K562 (cell line): ENCODE data around the gene SAE1. TPM values are rescaled to one million over a fixed set of nuclear protein-coding genes. Genes with fewer than 3 reads are reported as not detected.
A peak's percentile ranks its signal among the peaks of the same experiment; 100 is the strongest.

Experiments used
- ATAC-seq: fragments of 200-7000 bp; cut with Tn5 transposase; 3 replicates; pipeline ENCODE4 v1.9.1; 2020; ENCODE audit warnings: moderate library complexity
- BruUV-seq: library from RNA; stranded (reverse); fragments of 400-500 nt; replicated peaks from 2 replicates; lab custom pipeline; 2021; lab: Mats Ljungman, UMichigan
- CTCF ChIA-PET: fragments of 300-600 bp; formaldehyde crosslinking; extraction: SDS; loops from one replicate; lab custom pipeline; 2021; ENCODE audit warnings: low intra/inter-chr PET ratio; lab: Yijun Ruan, JAX
- POLR2A ChIA-PET: fragments of 300-600, 350-650 bp; sonication (Branson Sonifier 250); formaldehyde crosslinking; extraction: SDS; loops from one replicate; lab custom pipeline; 2021; ENCODE audit warnings: antibody characterized with exemption, inconsistent platforms; lab: Yijun Ruan, JAX
- DNase-seq, 4 experiments: peaks; one replicate each; pipeline versions ENCODE4 v3.0.0 to v3.0.0-alpha.2; 2011 to 2018; ENCODE audit warnings: low spot score in 3 of 4, mixed read lengths in 3 of 4; ENCODE audit errors: extremely low read depth in 1 of 4
- FAIRE-seq: peaks from 2 replicates; lab custom pipeline; 2011; peaks lifted over from hg19 to GRCh38; lab: Jason Lieb, UNC
- H2AFZ ChIP-seq: 2 replicates; pipeline ENCODE4 v1.6.0; 2011; ENCODE audit warnings: low read depth, low read length, control low read depth, inconsistent platforms
- H3K27ac ChIP-seq: fragments of 200-600 bp; 3 replicates; pipeline ENCODE4 v1.8.0; 2011; ENCODE audit warnings: low read depth, mild to moderate bottlenecking, control low read depth, inconsistent platforms, low read length, moderate library complexity, mixed read lengths; ENCODE audit errors: extremely low read depth
- H3K27me3 ChIP-seq, 2 experiments: fragments of 300-600 bp in 1 of 2; 2 replicates in 1 of 2; 3 replicates in 1 of 2; pipeline versions ENCODE4 v1.6.0 to v1.8.0; 2011; ENCODE audit warnings: inconsistent platforms in 2 of 2, low read length in 2 of 2, mild to moderate bottlenecking in 1 of 2, mixed read lengths in 1 of 2, moderate library complexity in 1 of 2; ENCODE audit not compliant: control insufficient read depth in 2 of 2, insufficient read depth in 2 of 2
- H3K36me3 ChIP-seq: fragments of 300-600 bp; 3 replicates; pipeline ENCODE4 v1.8.0; 2011; ENCODE audit warnings: mild to moderate bottlenecking, low read length, inconsistent platforms; ENCODE audit not compliant: control insufficient read depth, insufficient read depth
- H3K4me1 ChIP-seq, 2 experiments: fragments of 200-600 bp in 1 of 2; replicated peaks in 1 of 2; 2 replicates in 1 of 2; 3 replicates in 1 of 2; pipeline versions ENCODE4 v1.5.1 to v1.8.0; 2011; ENCODE audit warnings: inconsistent platforms in 2 of 2, low read length in 2 of 2, mild to moderate bottlenecking in 1 of 2, mixed read lengths in 1 of 2, moderate library complexity in 1 of 2; ENCODE audit not compliant: control insufficient read depth in 2 of 2, insufficient read depth in 2 of 2
- H3K4me2 ChIP-seq: 2 replicates; pipeline ENCODE4 v1.6.1; 2011; ENCODE audit warnings: low read length, control low read depth, inconsistent platforms, mixed read lengths; ENCODE audit not compliant: insufficient read depth
- H3K4me3 ChIP-seq: fragments of 200-600 bp; sonication (generic), shearing (Covaris generic); 2 replicates; pipeline ENCODE4 v1.5.1; 2016; ENCODE audit warnings: control low read depth, inconsistent platforms
- H3K79me2 ChIP-seq: fragments of 200-600 bp; 3 replicates; pipeline ENCODE4 v1.8.0; 2011; ENCODE audit warnings: low read length, inconsistent platforms; ENCODE audit not compliant: control insufficient read depth, insufficient read depth
- H3K9ac ChIP-seq, 2 experiments: 2 replicates each; pipeline versions ENCODE4 v1.6.0 to v1.6.1; 2011; ENCODE audit warnings: low read depth in 2 of 2, low read length in 2 of 2, control low read depth in 1 of 2, inconsistent platforms in 1 of 2, mild to moderate bottlenecking in 1 of 2, mixed read lengths in 1 of 2; ENCODE audit not compliant: insufficient read depth in 1 of 2
- H3K9me1 ChIP-seq: one replicate; pipeline ENCODE4 v1.6.0; 2011; ENCODE audit warnings: inconsistent platforms, mild to moderate bottlenecking, low read length, moderate library complexity; ENCODE audit not compliant: control insufficient read depth, insufficient read depth
- H3K9me3 ChIP-seq: replicated peaks from 2 replicates; pipeline ENCODE4 v1.5.1; 2011; ENCODE audit warnings: low read depth, low read length, inconsistent platforms; ENCODE audit not compliant: control insufficient read depth, insufficient read depth
- H4K20me1 ChIP-seq: replicated peaks from 2 replicates; pipeline ENCODE4 v1.6.1; 2011; ENCODE audit warnings: low read length, inconsistent platforms, mixed read lengths; ENCODE audit not compliant: control insufficient read depth, insufficient read depth
- NEUROD1 ChIP-seq: fragments of 150-350 bp; IDR thresholded peaks from 2 replicates; pipeline ENCODE4 v1.6.1; 2014; ENCODE audit warnings: borderline replicate concordance, low read length, low read depth; ENCODE audit not compliant: partially characterized antibody
- SUPT5H ChIP-seq: fragments of 450-650 bp; IDR thresholded peaks from 2 replicates; pipeline ENCODE4 v1.6.1; 2016
- ZC3H4 ChIP-seq: sonication (generic); formaldehyde crosslinking; IDR thresholded peaks from 2 replicates; pipeline ENCODE4 v1.9.0; 2021; ENCODE audit warnings: missing genetic modification reagents, borderline replicate concordance
- ZNF445 ChIP-seq: fragments of 250-450 bp; sonication (Bioruptor Pico); IDR thresholded peaks from 2 replicates; pipeline ENCODE4 v1.4.0; 2020; ENCODE audit warnings: low read depth, mild to moderate bottlenecking, moderate library complexity
- WGBS: fragments of 100-300 bp; shearing (Covaris generic); methylation state at CpG from one replicate; pipeline ENCODE4 v1.1.6; 2016; ENCODE audit warnings: low coverage, mixed read lengths; ENCODE audit not compliant: insufficient coverage; ENCODE audit errors: missing lambda C conversion rate; 5-methylcytosine and 5-hydroxymethylcytosine counted together
- in situ Hi-C: fragments of 300-500 bp; cut with MboI; formaldehyde crosslinking; loops from 4 replicates; pipeline ENCODE4 v1.15.0; 2018; ENCODE audit warnings: inconsistent platforms, mixed read lengths
- intact Hi-C: fragments of 100-400 bp; cut with micrococcal nuclease; formaldehyde crosslinking; loops from 2 replicates; pipeline ENCODE4 v1.14.2; 2022
- polyA plus RNA-seq, 8 experiments: library from polyadenylated mRNA; depleted of rRNA in 4 of 8; stranded (reverse) in 5 of 8; unstranded in 3 of 8; fragments of >200 nt; fragmentation: Nextera tagmentation in 2 of 8; fragmentation: Illumina TruSeq in 1 of 8; extraction: Ambion mirVana in 2 of 8; extraction: Trizol in 1 of 8; gene quantifications; 2 replicates each; pipeline versions ENCODE4 v1.2.1 to v1.2.3, GENCODE V29; 2011 to 2014; ENCODE audit warnings: inconsistent platforms in 1 of 8, missing spikeins in 1 of 8
- total RNA-seq, 7 experiments: library from RNA; depleted of rRNA in 6 of 7; stranded (reverse); fragments of >200 nt in 6 of 7; fragmentation: Illumina TruSeq in 2 of 7; extraction: Trizol in 2 of 7; gene quantifications; 2 replicates each; pipeline versions ENCODE4 v1.2.1 to v1.2.3, GENCODE V29; 2011 to 2021; ENCODE audit warnings: low replicate concordance in 1 of 7
- TF ChIP-seq, protein P1 (sequence below): sonication (generic); formaldehyde crosslinking; IDR thresholded peaks from 2 replicates; pipeline ENCODE4 v1.9.0; 2022; ENCODE audit warnings: mild to moderate bottlenecking, missing genetic modification reagents
- TF ChIP-seq, protein P2 (sequence below), 2 experiments: fragments of 200-800 bp in 1 of 2; sonication (Bioruptor generic) in 1 of 2; sonication (generic) in 1 of 2; formaldehyde crosslinking in 1 of 2; IDR thresholded peaks in 1 of 2; conservative IDR thresholded peaks in 1 of 2; 2 replicates each; pipeline versions ENCODE4 v1.5.0 to v1.6.1; 2016 to 2020; ENCODE audit warnings: missing compliant biosample characterization in 1 of 2, missing genetic modification characterization in 1 of 2, missing genetic modification reagents in 1 of 2
- TF ChIP-seq, protein P3 (sequence below): sonication (generic); formaldehyde crosslinking; IDR thresholded peaks from 2 replicates; pipeline ENCODE4 v1.8.0; 2022; ENCODE audit warnings: mild to moderate bottlenecking, low read depth, missing genetic modification reagents
- TF ChIP-seq, protein P4 (sequence below), 2 experiments: fragments of 450-650 bp in 1 of 2; sonication (generic) in 1 of 2; formaldehyde crosslinking in 1 of 2; IDR thresholded peaks; 2 replicates each; pipeline versions ENCODE4 v1.7.1 to v1.9.0; 2016 to 2022; ENCODE audit warnings: inconsistent platforms in 1 of 2, mild to moderate bottlenecking in 1 of 2, missing genetic modification reagents in 1 of 2

The SAE1 gene
- total and polyA plus RNA-seq, 9 of the 15 experiments (the other 6 are each of a cell fraction or from before 2014, with no cell fraction given) = 82.8 to 299 (median 217) TPM

DNA sequence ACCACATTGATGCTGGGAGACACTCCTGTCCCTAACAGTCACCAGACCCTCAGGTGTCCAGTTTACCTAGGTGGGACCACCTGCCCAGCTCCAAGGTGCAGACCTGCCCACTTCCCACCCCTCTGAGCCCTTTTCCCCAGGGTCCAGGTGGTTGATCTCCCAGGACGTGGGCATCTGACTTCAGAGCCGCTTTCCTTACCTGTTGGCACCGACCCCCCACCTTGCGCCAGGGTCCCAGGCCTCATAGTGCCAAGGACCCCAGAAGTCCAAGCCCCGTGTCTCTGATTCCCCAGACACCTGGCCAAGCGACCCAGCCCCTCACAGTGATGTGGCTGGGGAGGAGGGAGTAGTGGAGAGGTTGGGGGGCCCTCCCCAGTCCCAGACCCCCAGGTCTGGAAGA, 109.9 kb downstream of the SAE1 start:
- BruUV-seq = no TSS peak
- no peak for ATAC-seq
- Histone ChIP-seq H2AFZ (peak overlapping the region; percentile 52), H3K27ac (peak overlapping the region; percentile 61; the same call in 2 of the 3 replicates), H3K4me3 (no peak overlapping the region), H3K9me1 (no peaks in the 10 kb centered on the region), H3K9me3 (no peaks in the 10 kb centered on the region; the same call in 1 of the 2 replicates), H3K4me2 (peak overlapping the region; percentile 44; the same call in 1 of the 2 replicates), H3K79me2 (no peaks in the 10 kb centered on the region; the same call in 2 of the 3 replicates), H3K9ac (peak overlapping the region; percentile 60 to 85), H4K20me1 (no peaks in the 10 kb centered on the region), H3K36me3 (no peaks in the 10 kb centered on the region), H3K4me1 (peaks cover 28 to 51% of the 10 kb centered on the region in 2 experiments; a peak in 4 of 5 replicates), H3K27me3 (no peaks in the 10 kb centered on the region)
- intact Hi-C loops (loop anchor here (5.0 to 10.0 kb wide), 3 partner anchors 88 to 376 kb away; partner anchors contain the start of gene ARHGAP35), in situ Hi-C loops (loop anchor here (10.0 kb wide), 1 partner anchor 386 kb away; the partner anchor contains the start of gene AP2S1)
- no peak for FAIRE-seq
- ChIA-PET CTCF (no interaction called here), POLR2A (interaction anchor here (2.0 kb wide), 1 partner anchor 14 kb away, joined by 8 read pairs; no protein-coding TSS in a partner anchor)
- DNase-seq = no peak
- 43% methylated on average over 4 of the region's 6 CpGs for WGBS
- TF ChIP-seq NEUROD1 = no peak
- TF ChIP-seq SUPT5H = no peak
- TF ChIP-seq, protein P1, sequence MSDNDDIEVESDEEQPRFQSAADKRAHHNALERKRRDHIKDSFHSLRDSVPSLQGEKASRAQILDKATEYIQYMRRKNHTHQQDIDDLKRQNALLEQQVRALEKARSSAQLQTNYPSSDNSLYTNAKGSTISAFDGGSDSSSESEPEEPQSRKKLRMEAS (CRISPR knock-in tag) = no peak
- TF ChIP-seq ZNF445 (CRISPR knock-in tag) = no peak
- TF ChIP-seq, protein P2, sequence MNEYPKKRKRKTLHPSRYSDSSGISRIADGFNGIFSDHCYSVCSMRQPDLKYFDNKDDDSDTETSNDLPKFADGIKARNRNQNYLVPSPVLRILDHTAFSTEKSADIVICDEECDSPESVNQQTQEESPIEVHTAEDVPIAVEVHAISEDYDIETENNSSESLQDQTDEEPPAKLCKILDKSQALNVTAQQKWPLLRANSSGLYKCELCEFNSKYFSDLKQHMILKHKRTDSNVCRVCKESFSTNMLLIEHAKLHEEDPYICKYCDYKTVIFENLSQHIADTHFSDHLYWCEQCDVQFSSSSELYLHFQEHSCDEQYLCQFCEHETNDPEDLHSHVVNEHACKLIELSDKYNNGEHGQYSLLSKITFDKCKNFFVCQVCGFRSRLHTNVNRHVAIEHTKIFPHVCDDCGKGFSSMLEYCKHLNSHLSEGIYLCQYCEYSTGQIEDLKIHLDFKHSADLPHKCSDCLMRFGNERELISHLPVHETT (CRISPR knock-in tag; conservative IDR thresholded peaks at IDR 0.05 in 1 of 2, IDR thresholded peaks at IDR 0.05 in 1 of 2) = 0 out of 4 replicates have a peak, but pooled peaks of 1 of the 2 experiments have one; percentile 3
- TF ChIP-seq, protein P3, sequence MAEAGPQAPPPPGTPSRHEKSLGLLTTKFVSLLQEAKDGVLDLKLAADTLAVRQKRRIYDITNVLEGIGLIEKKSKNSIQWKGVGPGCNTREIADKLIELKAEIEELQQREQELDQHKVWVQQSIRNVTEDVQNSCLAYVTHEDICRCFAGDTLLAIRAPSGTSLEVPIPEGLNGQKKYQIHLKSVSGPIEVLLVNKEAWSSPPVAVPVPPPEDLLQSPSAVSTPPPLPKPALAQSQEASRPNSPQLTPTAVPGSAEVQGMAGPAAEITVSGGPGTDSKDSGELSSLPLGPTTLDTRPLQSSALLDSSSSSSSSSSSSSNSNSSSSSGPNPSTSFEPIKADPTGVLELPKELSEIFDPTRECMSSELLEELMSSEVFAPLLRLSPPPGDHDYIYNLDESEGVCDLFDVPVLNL (CRISPR knock-in tag) = 0 out of 2 replicates have a peak, but pooled peaks have one; percentile 7
- TF ChIP-seq, protein P4, sequence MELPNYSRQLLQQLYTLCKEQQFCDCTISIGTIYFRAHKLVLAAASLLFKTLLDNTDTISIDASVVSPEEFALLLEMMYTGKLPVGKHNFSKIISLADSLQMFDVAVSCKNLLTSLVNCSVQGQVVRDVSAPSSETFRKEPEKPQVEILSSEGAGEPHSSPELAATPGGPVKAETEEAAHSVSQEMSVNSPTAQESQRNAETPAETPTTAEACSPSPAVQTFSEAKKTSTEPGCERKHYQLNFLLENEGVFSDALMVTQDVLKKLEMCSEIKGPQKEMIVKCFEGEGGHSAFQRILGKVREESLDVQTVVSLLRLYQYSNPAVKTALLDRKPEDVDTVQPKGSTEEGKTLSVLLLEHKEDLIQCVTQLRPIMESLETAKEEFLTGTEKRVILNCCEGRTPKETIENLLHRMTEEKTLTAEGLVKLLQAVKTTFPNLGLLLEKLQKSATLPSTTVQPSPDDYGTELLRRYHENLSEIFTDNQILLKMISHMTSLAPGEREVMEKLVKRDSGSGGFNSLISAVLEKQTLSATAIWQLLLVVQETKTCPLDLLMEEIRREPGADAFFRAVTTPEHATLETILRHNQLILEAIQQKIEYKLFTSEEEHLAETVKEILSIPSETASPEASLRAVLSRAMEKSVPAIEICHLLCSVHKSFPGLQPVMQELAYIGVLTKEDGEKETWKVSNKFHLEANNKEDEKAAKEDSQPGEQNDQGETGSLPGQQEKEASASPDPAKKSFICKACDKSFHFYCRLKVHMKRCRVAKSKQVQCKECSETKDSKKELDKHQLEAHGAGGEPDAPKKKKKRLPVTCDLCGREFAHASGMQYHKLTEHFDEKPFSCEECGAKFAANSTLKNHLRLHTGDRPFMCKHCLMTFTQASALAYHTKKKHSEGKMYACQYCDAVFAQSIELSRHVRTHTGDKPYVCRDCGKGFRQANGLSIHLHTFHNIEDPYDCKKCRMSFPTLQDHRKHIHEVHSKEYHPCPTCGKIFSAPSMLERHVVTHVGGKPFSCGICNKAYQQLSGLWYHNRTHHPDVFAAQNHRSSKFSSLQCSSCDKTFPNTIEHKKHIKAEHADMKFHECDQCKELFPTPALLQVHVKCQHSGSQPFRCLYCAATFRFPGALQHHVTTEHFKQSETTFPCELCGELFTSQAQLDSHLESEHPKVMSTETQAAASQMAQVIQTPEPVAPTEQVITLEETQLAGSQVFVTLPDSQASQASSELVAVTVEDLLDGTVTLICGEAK (IDR thresholded peaks at IDR 0.05) = no peak
- TF ChIP-seq, protein P4 (CRISPR knock-in tag; IDR thresholded peaks at IDR 0.05) = 0 out of 2 replicates have a peak, but pooled peaks have one; percentile 8
- TF ChIP-seq ZC3H4 (CRISPR knock-in tag) = peak; percentile 96; the same call in 1 of the 2 replicates
